Loucy (cell line): Measurements from ENCODE around the gene FAM181A.

Experiments
- H2AFZ ChIP-seq: fragments of 200-600 bp; sonication (generic); 2 replicates; pipeline ENCODE4 v1.6.0; 2016; ENCODE audit warnings: antibody characterized with exemption, mild to moderate bottlenecking, low read length, moderate library complexity
- H3F3A ChIP-seq: fragments of 200-600 bp; 2 replicates; pipeline ENCODE4 v1.6.0; 2016; ENCODE audit warnings: antibody characterized with exemption, low read depth, mild to moderate bottlenecking
- H3K27me3 ChIP-seq: fragments of 200-600 bp; sonication (generic); 2 replicates; pipeline ENCODE4 v1.6.1; 2014; ENCODE audit warnings: low read length, mild to moderate bottlenecking; ENCODE audit not compliant: insufficient read depth, poor library complexity, severe bottlenecking
- H3K36me3 ChIP-seq: fragments of 200-600 bp; sonication (generic); 2 replicates; pipeline ENCODE4 v1.6.1; 2016; ENCODE audit warnings: low read length; ENCODE audit not compliant: insufficient read depth
- H3K4me1 ChIP-seq: fragments of 200-600 bp; sonication (generic); 2 replicates; pipeline ENCODE4 v1.5.1; 2014; ENCODE audit warnings: low read length, mild to moderate bottlenecking; ENCODE audit not compliant: insufficient read depth, poor library complexity, severe bottlenecking
- H3K4me2 ChIP-seq: fragments of 200-600 bp; sonication (generic); 2 replicates; pipeline ENCODE4 v1.6.0; 2014; ENCODE audit warnings: antibody characterized with exemption, low read length, low read depth, mild to moderate bottlenecking; ENCODE audit not compliant: poor library complexity, severe bottlenecking
- H3K4me3 ChIP-seq: fragments of 200-600 bp; sonication (generic); 2 replicates; pipeline ENCODE4 v1.5.1; 2014; ENCODE audit warnings: low read length, mild to moderate bottlenecking, mixed read lengths; ENCODE audit not compliant: poor library complexity, severe bottlenecking
- H3K79me2 ChIP-seq: fragments of 200-600 bp; sonication (generic); 2 replicates; pipeline ENCODE4 v1.6.1; 2014; ENCODE audit warnings: low read length; ENCODE audit not compliant: insufficient read depth
- H3K9ac ChIP-seq: fragments of 200-600 bp; sonication (generic); 2 replicates; pipeline ENCODE4 v1.6.0; 2014; ENCODE audit warnings: mild to moderate bottlenecking, low read depth, low read length, moderate library complexity; ENCODE audit not compliant: poor library complexity, severe bottlenecking
- H3K9me2 ChIP-seq: fragments of 200-600 bp; sonication (generic); replicated peaks from 2 replicates; pipeline ENCODE4 v1.6.1; 2016; ENCODE audit warnings: low read depth, low read length, mixed read lengths
- H3K9me3 ChIP-seq: fragments of 200-600 bp; sonication (generic); 2 replicates; pipeline ENCODE4 v1.6.1; 2014; ENCODE audit warnings: mild to moderate bottlenecking, antibody characterized with exemption, low read length, low read depth; ENCODE audit not compliant: insufficient read depth
- H4K20me1 ChIP-seq: fragments of 200-600 bp; sonication (generic); 2 replicates; pipeline ENCODE4 v1.6.0; 2014; ENCODE audit warnings: antibody characterized with exemption, low read length, mild to moderate bottlenecking; ENCODE audit not compliant: insufficient read depth, poor library complexity, severe bottlenecking
- EZH2phosphoT487 ChIP-seq: fragments of 200-600 bp; IDR thresholded peaks from 2 replicates; pipeline ENCODE4 v1.6.1; 2018; ENCODE audit warnings: antibody characterized with exemption, mild to moderate bottlenecking, moderate library complexity, borderline replicate concordance
- TF ChIP-seq, protein P1 (sequence below): fragments of 200-600 bp; sonication (generic); conservative IDR thresholded peaks from 2 replicates; pipeline ENCODE4 v1.5.1; 2014; ENCODE audit warnings: mild to moderate bottlenecking, antibody characterized with exemption, low read length

The FAM181A gene

DNA sequence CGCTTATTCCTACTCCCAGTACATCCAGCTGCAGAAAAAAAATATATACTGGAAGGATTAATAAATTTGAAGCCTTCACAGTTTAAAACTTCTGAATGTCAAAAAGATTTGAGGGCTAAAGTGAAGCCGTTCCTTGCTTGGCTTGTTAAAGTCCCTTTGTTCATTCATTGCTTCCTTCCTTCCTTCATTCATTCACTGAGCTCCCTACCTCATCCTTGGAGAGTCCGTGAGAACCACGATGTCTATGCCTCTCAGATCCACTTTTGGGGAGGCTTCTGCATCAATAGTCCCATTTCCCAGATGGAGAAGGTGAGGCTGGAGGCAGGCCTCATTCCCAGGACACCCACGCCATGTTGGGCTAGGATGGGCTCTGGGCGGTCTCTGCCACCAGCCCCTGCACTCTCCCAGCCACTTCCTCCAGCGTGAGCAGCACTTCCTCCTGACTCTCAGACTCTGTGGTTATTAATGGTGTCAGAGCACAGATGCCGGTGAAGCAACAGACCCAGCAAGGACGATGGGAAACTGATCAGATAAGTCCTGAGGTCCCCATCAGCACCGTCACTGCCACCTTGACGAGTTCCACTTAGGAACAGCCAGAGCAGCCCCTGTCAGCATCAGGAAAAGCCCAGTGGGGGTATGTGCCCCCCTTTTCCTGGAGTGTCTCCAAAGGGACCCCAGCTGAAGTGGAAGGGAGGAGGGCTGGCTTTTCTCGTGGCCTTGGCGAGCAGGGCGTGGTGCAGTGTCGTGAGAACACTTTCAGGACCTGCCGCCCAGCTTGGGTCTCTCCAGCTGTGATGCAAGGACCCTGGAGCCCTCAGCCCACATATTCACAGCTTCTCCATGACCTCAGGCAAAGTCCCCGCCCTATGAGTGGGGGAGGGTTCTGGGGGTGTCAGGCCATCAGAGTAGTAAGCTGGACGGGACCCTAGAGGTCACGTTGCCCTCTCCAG, 28.0 kb downstream of the FAM181A start:
- H3K4me1 ChIP-seq = peaks cover 78% of the 10 kb centered on the region
- peak overlapping the region; percentile 70 for H3K4me2 ChIP-seq
- peak overlapping the region; percentile 56 for H3K9ac ChIP-seq
- H3K79me2 ChIP-seq = no peaks in the 10 kb centered on the region
- TF ChIP-seq EZH2phosphoT487 = no peak
- TF ChIP-seq, protein P1, sequence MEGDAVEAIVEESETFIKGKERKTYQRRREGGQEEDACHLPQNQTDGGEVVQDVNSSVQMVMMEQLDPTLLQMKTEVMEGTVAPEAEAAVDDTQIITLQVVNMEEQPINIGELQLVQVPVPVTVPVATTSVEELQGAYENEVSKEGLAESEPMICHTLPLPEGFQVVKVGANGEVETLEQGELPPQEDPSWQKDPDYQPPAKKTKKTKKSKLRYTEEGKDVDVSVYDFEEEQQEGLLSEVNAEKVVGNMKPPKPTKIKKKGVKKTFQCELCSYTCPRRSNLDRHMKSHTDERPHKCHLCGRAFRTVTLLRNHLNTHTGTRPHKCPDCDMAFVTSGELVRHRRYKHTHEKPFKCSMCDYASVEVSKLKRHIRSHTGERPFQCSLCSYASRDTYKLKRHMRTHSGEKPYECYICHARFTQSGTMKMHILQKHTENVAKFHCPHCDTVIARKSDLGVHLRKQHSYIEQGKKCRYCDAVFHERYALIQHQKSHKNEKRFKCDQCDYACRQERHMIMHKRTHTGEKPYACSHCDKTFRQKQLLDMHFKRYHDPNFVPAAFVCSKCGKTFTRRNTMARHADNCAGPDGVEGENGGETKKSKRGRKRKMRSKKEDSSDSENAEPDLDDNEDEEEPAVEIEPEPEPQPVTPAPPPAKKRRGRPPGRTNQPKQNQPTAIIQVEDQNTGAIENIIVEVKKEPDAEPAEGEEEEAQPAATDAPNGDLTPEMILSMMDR = no peak
- no peaks in the 10 kb centered on the region for H3F3A ChIP-seq
- no peaks in the 10 kb centered on the region for H3K9me3 ChIP-seq
- no peaks in the 10 kb centered on the region for H3K27me3 ChIP-seq
- H3K36me3 ChIP-seq = no peaks in the 10 kb centered on the region
- H3K9me2 ChIP-seq = no peaks in the 10 kb centered on the region
- H4K20me1 ChIP-seq = no peaks in the 10 kb centered on the region
- H3K4me3 ChIP-seq = peak overlapping the region; percentile 67
- H2AFZ ChIP-seq = 0 out of 2 replicates have a peak overlapping the region, but pooled peaks have one; percentile 27

GRCh38 chr14:93955850-93956481, 28.8 kb downstream of the FAM181A start:
- Histone ChIP-seq H3K9ac (peak overlapping the region; percentile 56), H4K20me1 (no peaks in the 10 kb centered on the region), H3K27me3 (no peaks in the 10 kb centered on the region), H3K9me3 (no peaks in the 10 kb centered on the region), H3K4me2 (peak overlapping the region; percentile 70), H3K36me3 (no peaks in the 10 kb centered on the region), H3K79me2 (no peaks in the 10 kb centered on the region), H3K4me1 (peaks cover 81% of the 10 kb centered on the region), H2AFZ (no peak overlapping the region), H3K4me3 (peak overlapping the region; percentile 67), H3F3A (no peaks in the 10 kb centered on the region), H3K9me2 (no peaks in the 10 kb centered on the region)
- TF ChIP-seq, protein P1 = no peak
- no peak for TF ChIP-seq EZH2phosphoT487

GRCh38 chr14:93956514-93957332, 29.6 kb downstream of the FAM181A start:
- Histone ChIP-seq H3F3A (no peaks in the 10 kb centered on the region), H3K27me3 (no peaks in the 10 kb centered on the region), H3K4me3 (peak overlapping the region; percentile 16), H3K9ac (peak overlapping the region; percentile 56), H3K36me3 (no peaks in the 10 kb centered on the region), H3K9me3 (no peaks in the 10 kb centered on the region), H4K20me1 (no peaks in the 10 kb centered on the region), H3K4me2 (peak overlapping the region; percentile 70), H3K9me2 (no peaks in the 10 kb centered on the region), H3K4me1 (peaks cover 81% of the 10 kb centered on the region), H3K79me2 (no peaks in the 10 kb centered on the region), H2AFZ (no peak overlapping the region)
- no peak for TF ChIP-seq EZH2phosphoT487
- TF ChIP-seq, protein P1 = no peak
